Stimulated activated CD4-positive, alpha-beta T cell treated with anti-CD3 and anti-CD28 coated beads, Interleukin-1b, Interleukin-23, amount 100 ng/mL, for 48 hours (primary cell): Measurements from ENCODE around the gene CCDC187.
A peak's percentile ranks its signal among the peaks of the same experiment; 100 is the strongest.
"Not testable (repeated sequence)": the region's sequence is repeated elsewhere in the genome, so short reads cannot be mapped to it uniquely, and the experiment has no call there.

Experiments
- DNase-seq: peaks from one replicate; pipeline ENCODE4 v3.0.0-alpha.2; 2020

Gene CCDC187

DNA sequence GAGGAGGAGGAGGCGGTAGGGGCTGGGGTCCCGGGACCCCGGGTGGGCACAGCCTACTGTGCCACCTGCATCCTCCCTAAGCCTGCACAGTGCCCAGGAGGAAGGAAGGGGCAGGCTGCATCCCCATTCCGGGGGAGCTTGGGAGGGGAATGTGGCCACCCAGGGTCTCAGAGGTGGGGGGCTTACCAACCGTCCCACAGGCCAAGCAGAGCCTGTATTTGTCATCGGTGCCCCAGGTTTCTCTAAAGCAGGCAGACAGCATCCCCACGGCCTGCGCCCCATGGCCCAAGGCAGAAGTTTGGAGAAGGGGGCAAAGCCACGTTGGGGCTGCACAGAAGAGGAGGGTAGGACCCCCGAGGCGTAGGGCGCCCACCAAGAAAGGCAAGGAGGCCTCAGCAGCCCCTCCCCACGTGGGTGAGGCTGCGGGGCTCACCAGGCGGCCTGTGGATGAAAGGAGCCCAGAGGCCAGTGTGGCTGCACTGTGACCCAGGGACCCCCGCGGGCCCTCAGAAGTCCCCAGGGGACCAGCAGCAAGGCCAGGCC, 22.9 kb upstream of the CCDC187 start:
- no peak for DNase-seq

DNA sequence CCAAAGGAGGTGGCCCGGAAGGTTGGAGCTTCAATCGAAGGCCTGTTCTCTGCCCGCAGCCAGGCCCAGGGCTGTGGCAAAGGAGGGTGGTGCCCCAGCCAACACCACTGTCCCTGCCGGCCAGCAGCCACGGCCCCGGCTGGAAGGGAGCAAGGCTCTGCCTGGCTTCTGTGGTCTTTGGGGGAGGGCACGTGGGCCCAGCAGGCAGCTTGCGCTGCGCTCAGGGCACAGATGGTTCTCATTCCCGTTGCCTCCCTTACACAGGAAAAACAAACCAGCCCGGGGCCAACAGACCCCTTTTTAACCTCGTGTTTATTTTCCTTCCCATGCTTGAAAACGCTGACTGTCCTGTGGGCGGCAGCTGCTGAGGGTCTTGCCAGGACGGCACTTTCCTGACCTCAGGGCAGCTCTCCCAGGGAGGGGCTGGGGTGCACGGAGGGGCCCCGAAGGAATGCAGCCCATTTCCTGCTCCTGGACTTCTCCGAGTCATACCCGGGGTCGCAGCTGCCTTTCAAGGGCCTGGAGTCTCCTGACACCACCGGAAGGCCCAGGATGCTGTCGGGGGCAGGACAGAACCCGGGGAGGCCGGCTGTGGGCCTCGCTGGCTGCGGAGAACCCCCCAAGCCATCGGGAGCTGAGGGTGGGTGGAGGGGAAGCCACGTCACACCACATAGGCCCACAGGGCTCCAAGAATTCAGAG, 22.3 kb upstream of the CCDC187 start:
- no peak for DNase-seq

DNA sequence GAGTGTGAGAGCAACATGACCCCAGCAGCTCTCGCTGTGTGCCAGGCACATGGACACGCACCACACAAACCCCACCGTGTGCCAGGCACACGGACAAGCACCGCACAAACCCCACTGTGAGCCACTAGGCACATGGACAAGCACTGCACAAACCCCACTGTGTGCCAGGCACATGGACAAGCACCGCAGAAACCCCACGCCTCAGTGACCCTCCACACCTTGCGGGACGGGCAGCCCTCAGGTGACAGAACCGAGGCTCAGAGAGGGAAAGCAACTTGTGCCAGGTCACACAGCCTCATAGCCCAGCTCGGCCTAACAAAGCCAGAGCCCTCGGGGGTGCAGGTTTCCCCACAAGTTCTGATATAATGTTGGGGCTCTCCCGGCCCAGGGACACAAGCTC, 21.5 kb upstream of the CCDC187 start:
- no peak for DNase-seq

DNA sequence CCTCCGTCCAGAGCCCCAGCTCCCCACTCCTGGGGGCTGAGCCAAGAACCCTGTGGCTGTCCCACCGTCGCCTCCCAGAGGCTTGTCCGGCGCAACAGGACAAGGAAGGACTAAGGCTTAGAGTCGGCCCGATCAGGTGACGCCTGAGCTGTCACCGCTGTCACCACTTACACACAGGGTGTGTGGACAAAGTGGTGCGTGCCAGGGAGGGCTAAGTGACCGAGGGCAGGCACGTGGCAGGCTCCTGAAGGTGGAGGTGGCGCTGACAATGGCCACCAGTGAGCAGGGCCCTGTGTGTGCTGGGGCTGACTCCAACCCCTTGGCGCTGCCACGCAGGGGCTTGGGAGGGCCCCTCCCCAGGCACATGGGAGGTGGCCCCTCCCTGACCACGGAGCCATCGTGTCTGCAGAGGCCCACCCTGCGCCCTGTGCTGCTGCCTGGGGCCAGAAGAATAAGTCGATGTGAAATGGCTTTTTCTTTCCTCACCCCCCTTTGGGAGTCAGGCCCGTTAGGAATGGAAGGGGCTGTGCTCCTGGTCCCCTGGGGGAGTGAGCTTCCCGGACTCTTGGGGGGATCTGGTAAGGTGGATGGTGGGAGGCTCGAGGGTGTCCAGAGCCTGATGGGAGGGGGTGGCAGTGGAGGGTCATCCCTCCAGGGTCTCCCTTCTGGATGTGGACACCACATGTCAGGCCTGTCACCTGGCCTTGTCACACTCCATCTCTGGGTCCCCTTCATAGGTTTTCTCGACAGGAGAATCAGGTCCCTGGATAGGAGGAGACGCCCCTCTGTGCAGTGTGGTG, 20.8 kb upstream of the CCDC187 start:
- DNase-seq, result no peak

DNA sequence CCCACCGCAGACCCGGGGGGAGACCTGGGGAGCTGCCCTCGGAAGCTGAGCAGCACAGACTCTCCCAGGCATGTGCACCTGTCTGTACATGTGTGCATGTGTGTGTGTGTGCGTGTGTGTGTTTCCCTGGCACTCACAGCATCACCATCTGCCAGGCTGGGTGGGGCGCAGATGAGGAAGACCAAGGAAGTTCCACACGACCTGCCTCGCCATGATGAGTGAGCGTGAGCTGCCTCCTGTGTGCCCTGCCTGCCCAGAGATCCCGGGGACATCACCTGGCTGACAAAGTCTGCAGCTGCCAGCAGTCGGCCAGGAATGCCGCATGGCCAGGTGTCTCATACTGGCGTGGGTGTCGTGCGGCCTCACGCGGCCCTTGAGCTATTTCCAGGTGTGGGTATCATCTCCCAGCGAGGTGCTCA, 19.5 kb upstream of the CCDC187 start:
- DNase-seq, result no peak

DNA sequence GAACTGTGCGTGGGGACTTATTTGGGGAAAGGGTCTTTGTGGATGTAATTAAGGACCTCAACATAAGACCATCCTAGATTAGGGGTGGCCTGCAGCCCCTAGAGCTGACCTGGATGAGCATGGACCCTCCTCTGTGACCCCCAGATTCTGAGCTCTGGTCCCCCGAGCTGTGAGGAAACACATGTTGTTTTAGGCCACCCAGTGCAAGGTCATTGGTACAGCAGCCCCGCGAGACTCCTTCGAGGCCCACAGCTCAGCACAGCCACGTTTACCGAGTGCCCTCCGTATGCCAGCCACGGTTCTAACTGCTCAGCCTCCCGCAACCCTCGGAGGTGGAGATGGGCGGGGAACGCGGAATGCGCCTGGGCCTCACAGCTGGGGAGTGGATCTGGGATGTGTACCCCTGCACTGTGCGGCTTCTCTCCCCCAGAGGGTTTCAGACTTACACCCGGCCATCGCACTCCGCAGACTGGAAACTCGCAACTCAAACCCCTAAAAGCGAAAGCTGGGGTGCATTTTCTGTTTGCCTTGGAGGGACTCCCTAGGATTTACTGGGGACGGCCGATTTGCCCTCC, 18.9 kb upstream of the CCDC187 start:
- no peak for DNase-seq

DNA sequence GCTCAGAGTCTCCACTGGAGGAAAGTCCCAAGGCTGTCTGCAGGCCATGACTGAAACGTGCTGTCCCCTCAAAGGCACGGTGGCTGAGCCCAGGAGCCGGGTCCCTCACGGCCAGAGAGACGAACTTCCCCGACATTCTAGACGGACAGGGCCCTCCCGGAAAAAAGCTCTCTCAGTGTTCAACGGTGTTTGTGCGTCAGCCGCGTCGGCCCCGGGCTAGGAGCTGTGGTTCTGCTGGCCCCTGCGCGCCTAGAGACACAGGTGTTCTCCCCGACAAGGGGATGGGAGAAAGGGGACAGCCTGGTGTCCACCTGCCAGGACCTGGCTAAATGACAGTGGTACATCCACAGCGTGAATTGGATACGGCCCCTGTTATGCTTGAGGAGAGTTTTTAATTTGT, 17.7 kb upstream of the CCDC187 start:
- DNase-seq, result no peak

DNA sequence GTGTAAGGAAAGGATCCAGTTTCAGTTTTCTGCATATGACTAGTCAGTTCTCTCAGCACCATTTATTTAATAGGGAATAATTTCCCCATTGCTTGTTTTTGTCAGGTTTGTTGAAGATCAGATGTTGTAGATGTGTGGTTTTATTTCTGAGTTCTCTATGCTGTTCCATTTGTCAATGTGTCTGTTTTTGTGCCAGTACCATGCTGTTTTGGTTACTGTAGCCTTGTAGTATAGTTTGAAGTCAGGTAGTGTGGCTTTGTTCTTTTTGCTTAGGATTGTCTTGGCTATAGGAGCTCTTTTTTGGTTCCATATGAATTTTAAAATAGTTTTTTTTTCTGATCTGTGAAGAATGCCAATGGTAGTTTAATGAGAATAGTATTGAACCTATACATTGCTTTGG, 17.1 kb upstream of the CCDC187 start:
- not testable (repeated sequence) for DNase-seq

DNA sequence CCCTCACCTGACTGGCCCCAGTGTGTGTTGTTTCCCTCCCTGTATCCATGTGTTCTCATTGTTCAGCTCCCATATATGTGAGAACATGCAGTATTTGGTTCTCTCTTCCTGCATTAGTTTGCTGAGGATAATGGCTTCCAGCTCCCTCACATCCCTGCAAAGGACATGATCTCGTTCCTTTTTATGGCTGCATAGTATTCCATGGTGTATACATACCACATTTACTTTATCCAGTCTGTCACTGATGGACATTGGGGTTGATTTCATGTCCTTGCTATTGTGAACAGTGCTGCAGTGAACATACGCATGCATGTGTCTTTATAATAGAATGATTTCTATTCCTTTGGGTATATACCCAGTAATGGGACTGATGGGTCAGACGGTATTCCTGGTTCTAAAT, 16.1 kb upstream of the CCDC187 start:
- DNase-seq, result not testable (repeated sequence)

DNA sequence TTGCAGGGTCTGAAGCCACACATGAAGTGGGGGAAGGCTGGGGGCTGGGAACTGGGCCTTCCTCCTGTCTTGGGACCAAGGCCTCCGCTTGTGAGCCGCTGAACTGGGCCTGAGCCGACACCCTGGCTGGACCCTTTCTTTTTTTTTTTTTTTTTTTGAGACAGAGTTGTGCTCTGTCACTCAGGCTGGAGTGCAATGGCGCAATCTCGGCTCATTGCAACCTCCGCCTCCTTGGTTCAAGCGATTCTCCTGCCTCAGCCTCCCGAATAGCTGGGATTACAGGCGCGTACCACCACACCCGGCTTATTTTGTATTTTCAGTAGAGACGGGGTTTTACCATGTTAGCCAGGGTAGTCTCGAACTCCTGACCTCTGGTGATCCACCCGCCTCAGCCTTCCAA, 15.3 kb upstream of the CCDC187 start:
- not testable (repeated sequence) for DNase-seq

DNA sequence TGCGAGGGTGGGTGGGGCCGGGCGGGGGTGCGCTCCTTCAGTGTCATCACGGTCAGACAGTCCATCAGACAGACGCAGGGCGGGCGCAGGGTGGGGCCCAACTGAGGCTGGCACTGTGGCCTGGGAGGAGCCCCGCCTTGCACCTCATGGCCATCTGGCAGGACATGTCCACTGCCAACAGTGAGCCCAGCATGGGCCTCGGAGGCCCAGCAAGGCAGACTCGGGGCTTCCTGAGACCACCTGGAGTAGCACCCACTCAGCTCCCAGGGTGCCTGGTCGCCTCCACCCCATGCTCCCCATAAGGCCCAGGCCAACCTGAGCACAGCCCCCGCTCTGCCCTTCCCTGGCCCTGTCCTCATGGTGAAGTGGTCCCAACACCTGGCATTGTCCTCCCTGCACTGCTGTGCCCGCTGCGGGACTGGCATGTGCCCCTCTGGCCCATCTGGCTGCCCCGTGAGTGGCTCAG, 14.9 kb upstream of the CCDC187 start:
- DNase-seq, result no peak

DNA sequence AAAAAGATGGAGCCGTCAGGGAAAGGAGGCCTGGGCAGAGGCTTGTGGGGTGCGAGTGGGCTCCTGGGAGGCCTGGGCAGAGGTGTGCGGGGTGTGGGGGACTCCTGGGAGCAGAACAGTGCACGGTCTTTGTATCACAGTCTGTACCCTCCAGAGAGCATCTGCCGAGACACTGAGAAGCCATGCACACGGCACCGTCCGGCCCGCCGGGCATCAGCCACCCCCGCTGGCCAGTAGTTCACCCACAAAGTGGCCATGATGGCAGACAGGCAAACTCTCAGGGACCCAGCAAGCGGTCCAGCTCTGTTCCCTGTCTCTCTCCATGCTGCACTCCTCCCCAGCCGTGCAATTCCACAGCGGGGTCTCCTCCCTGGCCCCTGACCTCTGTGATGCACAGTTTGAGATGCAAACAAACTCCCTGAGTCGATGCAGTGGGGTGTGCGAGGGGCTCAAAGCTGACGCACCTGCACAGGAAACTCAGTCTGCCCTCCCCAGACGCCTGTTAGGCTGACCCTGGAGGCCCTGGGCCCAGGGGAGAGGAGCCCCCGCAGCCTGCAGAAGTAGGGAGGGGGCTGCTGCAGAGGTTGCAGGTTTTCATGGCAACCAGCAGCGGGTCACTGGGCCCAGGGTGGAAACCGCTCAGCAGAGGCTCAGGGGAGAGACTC, 14.3 kb upstream of the CCDC187 start:
- DNase-seq, result no peak

DNA sequence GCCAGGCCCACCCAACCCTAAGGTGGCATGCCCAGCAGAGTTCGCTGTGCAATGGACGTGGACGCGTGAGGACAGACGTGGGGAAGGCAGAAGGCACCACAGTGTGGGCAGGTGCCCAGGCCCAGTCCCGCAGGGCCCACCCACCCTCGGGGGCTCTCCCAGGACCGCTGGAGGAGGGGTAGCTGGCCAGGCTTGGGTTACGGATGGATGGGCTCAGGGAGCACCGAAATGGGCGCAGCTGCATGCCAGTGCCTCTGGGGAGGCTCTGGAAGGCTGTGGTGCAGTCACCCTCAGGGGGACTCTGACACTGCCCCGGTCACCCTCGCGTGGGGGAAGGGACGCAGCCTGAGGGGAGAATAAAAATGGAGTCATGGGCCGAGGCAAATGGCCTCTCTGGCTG, 13.8 kb upstream of the CCDC187 start:
- DNase-seq, result no peak

DNA sequence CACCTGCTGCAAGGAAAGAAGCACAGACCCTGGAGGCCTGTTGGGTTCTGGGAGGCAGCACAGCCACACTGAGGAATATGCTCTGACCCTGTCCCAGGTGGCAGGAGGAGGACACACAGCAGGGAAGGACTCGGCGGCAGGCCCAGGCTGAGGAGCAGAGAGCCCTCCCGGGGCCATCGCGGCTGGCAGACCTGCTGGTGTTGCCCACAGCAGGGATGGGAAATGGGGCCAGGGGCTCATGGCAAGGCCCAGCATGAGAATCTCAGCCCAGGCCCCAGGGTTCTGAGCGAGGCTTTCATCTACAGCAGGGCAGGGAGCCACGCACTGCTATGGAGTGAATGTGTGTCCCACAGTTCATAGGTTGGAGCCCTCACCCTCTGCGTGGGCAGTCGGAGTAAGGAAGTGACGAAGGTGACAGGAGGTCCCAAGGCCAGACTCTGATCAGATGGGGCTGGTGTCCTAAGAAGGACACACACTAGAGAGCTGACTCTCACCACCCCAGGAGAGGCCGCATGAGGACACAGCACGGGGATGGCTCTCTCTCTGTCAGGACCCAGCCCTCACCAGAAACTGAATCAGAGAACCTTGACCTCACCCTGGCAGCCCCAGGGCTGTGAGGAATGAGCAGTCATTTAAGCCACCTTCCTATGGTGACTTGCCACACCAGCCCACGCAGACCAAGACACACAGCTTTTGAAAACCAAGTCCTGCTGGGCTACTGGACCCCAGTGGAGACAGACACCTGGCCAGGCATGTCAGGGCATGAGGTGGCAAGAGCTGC, 13.2 kb upstream of the CCDC187 start:
- no peak for DNase-seq

DNA sequence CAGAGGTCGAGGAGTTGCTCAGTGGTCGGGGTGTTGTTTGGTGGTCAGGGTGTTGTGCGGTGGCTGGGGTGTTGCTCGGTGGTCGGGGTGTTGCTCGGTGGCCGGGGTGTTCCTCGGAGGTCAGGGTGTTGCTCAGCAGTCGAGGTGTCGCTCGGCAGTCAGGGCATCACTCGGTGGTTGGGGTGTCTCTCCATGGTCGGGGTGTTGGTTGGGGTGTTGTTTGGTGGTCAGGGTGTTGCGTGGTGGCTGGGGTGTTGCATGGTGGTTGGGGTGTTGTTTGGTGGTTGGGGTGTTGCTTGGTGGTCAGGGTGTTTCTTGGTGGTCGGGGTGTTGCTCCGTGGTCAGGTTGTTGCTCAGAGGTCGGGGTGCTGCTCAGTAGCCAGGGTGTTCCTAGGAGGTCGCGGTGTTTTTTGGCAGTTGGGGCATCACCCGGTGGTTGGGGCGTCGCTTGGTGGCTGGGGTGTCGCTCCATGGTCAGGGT, 12.4 kb upstream of the CCDC187 start:
- no peak for DNase-seq

DNA sequence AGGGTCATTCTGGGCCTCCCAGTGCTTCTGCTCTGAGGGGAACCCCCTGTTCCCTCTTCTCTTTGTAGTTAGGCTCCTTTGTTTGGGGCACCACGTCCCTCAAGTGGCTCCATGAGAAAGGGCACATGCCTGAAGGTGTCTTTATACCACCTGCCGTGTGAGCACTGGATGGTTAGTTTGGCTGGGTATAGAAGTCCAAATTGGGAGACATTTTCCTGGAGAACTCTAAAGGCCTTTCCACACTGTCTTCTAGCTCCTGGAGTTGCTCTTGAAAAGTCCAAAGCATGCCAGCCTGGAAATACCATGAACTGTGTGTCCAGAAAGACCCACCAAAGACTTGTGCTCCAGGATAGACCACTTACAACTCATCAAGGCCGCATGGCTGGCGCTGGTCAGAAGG, 11.1 kb upstream of the CCDC187 start:
- DNase-seq, result no peak

DNA sequence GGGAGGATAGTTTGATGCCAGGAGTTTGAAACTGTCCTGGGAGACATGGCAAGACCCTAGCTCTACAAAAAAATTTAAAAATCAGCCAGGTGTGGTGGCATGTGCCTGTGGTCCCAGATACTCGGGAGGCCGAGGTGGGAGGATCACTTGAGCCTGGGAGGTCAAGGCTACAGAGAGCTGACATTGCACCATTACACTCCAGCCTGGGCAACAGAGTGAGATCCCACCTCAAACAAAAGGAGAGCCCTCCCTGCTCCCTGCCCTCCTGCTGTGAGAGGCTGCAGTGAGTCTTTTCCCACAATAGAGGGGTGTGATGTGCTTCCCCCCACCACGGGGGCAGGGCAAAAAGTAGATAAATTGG, 10.1 kb upstream of the CCDC187 start:
- no peak for DNase-seq

DNA sequence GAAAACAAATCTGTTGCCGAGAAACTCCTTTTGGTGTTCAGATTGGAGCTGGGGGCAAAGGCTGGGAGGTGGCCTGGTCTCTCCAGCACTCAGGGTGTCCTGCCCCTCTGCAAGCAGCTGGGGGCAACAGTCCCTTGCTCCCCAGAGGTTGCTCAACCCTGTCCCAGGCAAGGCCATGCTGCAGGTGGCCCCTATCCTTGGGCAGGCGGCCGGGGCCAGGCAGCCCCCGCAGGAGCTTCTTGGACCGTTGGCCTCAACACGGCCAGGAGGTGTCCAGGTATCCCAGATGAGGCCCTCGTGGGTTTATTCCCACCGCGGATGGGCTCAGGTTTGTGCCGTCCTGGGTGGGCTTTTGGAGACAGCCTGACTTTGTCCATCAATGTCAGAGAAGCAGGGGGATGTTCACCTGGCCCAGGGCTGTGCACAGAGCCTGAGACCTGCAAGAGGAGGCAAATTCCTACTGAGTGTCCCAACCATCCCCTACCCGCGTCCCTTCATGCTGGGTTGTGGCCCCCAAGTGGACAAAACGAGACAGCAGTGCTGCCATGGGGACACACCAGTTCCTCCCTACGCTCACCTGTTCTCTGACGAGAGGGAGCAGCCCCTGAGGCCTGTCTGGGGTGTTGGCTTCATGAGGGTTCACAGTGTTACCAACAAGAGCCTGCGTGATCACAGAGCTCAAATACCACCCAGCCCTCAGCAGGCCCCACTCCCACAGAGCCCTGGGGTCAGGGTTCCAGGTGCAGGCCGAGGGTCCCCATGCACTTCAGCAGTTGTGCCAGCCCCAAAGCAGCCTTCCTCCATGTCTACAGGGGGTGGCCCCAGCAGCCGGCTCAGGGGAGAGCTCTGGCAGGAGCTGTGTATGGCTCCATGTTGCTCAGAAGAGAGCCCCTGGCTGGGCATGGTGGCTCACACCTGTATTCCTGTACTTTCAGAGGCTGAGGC, 9.5 kb upstream of the CCDC187 start:
- DNase-seq, result no peak

DNA sequence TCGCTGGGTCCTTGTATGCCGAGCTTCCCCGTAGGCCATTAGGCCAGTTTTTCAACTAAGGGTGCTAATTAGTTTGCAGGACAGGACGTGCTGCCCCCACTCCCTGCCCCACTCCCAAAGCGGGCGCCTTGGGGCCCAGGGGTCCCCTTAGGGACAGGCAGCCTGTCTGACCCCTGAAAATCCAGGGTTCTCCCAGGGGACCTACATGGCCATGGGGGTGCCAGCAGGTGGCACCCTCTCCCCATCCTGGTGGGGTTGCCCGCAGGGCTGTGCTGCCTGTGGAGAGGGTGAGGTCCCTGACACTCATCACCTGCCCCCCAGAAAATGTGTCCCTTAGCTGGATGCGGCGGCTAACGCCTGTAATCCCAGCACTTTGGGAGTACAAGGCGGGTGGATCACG, 8.5 kb upstream of the CCDC187 start:
- peak; percentile 28 for DNase-seq

DNA sequence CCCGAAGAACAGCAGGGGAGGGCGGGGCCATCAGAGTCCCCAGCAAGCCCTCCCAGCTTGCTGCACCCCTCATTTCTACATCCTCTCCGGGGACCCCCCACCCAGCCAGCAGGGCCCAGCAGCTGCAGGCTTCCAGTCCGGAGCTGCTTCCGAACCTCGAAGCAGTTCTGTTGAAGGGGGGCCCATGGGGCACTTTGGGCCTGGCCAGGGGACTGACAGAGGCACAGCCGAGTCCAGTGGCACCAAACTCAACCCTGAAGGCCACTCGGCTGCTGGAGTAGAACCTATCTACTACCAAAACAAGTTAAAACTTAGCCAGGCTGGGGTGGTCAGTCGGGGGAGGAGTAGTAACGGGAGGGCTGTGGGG, 8.1 kb upstream of the CCDC187 start:
- DNase-seq, result no peak
